ENCODE data around the gene ALKBH8.

ALKBH8 gene

GRCh38 chr11:107453594-107454286 lies 111.8 kb downstream of the ALKBH8 start:
- peaks cover 35% of the 10 kb centered on the region for H3K36me3 ChIP-seq (ENCODE audit: insufficient read depth, low read length)
- H3K9me3 ChIP-seq (ENCODE audit: low read depth, low read length): no peaks in the 10 kb centered on the region
- H3K9ac ChIP-seq (ENCODE audit: insufficient read length): no peak overlapping the region
- H3K27ac ChIP-seq: no peak overlapping the region
- H3K4me3 ChIP-seq: no peak overlapping the region
- DNase-seq (ENCODE audit: low read depth, low spot score): no peak
- TF ChIP-seq FOXP2 (optimal IDR thresholded peaks at IDR 0.05; ENCODE audit: control extremely low read depth, extremely low read length, insufficient read depth) (no peak), EZH2 (IDR thresholded peaks at IDR 0.05) (no peak), POLR2AphosphoS5 (IDR thresholded peaks at IDR 0.05; ENCODE audit: borderline replicate concordance, low read depth, low read length) (no peak)

Measured in SK-N-MC (cell line).